Chondrocyte (in vitro differentiated cells): ENCODE results near the gene PLP2. TPM values are rescaled to one million over a fixed set of nuclear protein-coding genes. Genes with fewer than 3 reads are reported as not detected.

Experiments
- DNase-seq: peaks from one replicate; pipeline ENCODE4 v3.0.0; 2021; ENCODE audit warnings: mixed read lengths, low spot score
- H3K27ac Mint-ChIP-seq: one replicate; pipeline ENCODE4 v1.8.0; 2021; ENCODE audit warnings: mild to moderate bottlenecking, moderate library complexity, mixed read lengths; ENCODE audit not compliant: unreplicated experiment
- H3K27me3 Mint-ChIP-seq: 2 replicates; pipeline ENCODE4 v1.8.0; 2021; ENCODE audit warnings: low read depth, mixed read lengths
- H3K36me3 Mint-ChIP-seq: 2 replicates; pipeline ENCODE4 v1.8.0; 2021; ENCODE audit warnings: low read depth, mixed read lengths
- H3K4me1 Mint-ChIP-seq: 2 replicates; pipeline ENCODE4 v1.8.0; 2021; ENCODE audit warnings: low read depth, mild to moderate bottlenecking, mixed read lengths
- H3K4me3 Mint-ChIP-seq: one replicate; pipeline ENCODE4 v1.8.0; 2021; ENCODE audit warnings: mild to moderate bottlenecking, moderate library complexity, mixed read lengths; ENCODE audit not compliant: unreplicated experiment
- H3K9me3 Mint-ChIP-seq: 2 replicates; pipeline ENCODE4 v1.8.0; 2021; ENCODE audit warnings: low read depth, mixed read lengths
- total RNA-seq: library from RNA; stranded (reverse); gene quantifications from 3 replicates; pipeline ENCODE4 v1.2.1, GENCODE V29; 2021
- TF ChIP-seq, protein P1 (sequence below): fragments of 200-600 bp; sonication (generic); IDR thresholded peaks from 2 replicates; pipeline ENCODE4 v1.5.0; 2021; ENCODE audit warnings: antibody characterized with exemption, mild to moderate bottlenecking, moderate library complexity

PLP2 gene
- total RNA-seq, 1 donor from 2014 or later: 187 TPM

DNA sequence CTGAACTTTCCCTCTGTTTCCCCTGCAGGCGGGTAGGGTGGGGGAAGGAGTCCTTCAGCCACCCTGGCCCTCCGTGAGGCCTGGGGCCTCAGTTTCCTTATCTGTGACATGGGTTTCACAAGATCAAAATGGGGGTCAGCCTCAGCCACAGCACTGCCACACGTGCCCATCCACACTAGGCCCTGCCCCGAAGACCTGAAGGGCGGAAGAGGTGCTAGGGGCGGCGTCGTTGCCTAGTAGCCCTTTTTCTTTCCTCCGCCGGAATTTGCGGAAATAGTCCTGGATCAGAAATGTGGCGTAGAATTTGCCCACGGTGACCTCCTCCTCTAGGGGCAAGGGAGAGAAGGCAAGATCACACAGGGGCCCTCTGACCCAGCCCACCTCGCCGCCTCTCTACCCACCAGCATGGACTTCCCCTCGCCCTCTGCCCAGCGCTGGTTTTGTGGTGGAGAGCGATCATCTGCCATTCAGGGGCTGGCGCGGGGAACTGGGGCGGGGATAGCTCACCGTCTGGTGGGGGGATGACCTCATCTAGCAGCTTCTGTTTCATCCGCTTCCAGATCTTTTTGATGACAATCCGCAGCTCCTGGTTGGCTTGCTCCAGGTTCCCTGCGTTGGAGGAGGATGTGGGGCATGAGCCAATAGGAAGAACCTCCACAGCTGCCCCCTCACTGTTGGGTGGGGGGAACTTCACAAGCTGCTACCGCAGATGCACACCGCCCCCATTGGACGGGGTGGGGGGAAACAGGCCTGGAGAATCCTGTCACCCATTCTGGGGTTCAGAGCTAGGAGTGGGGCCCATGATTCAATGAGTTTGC, 37.9 kb downstream of the PLP2 start:
- Mint-ChIP-seq H3K4me1 (no peaks in the 10 kb centered on the region), H3K27me3 (no peaks in the 10 kb centered on the region), H3K27ac (no peak overlapping the region), H3K36me3 (no peaks in the 10 kb centered on the region), H3K4me3 (no peak overlapping the region), H3K9me3 (peaks cover 13% of the 10 kb centered on the region)
- DNase-seq: peak; percentile 65
- TF ChIP-seq, protein P1, sequence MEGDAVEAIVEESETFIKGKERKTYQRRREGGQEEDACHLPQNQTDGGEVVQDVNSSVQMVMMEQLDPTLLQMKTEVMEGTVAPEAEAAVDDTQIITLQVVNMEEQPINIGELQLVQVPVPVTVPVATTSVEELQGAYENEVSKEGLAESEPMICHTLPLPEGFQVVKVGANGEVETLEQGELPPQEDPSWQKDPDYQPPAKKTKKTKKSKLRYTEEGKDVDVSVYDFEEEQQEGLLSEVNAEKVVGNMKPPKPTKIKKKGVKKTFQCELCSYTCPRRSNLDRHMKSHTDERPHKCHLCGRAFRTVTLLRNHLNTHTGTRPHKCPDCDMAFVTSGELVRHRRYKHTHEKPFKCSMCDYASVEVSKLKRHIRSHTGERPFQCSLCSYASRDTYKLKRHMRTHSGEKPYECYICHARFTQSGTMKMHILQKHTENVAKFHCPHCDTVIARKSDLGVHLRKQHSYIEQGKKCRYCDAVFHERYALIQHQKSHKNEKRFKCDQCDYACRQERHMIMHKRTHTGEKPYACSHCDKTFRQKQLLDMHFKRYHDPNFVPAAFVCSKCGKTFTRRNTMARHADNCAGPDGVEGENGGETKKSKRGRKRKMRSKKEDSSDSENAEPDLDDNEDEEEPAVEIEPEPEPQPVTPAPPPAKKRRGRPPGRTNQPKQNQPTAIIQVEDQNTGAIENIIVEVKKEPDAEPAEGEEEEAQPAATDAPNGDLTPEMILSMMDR: no peak

DNA sequence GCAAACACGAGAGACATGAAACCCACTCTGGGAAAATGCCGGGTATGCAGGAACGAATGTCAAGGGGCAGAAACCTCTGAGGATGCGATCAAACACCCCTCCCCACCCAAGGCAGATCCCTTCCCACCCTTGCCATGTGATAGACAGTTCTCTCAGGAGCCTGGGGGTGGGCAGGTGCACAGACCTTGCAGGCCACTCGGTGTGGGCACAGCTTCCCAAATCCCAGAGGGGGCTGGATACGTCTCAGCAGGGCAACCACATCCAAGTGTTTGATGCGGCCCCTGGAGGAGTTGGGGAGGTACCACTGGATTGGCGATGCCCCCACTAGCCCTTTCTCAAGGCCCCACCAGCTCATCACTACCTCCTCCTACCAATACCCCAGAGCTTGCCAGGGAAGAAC, 38.7 kb downstream of the PLP2 start:
- no peaks in the 10 kb centered on the region for H3K36me3 Mint-ChIP-seq
- peak; percentile 65 for DNase-seq
- peaks cover 18% of the 10 kb centered on the region for H3K9me3 Mint-ChIP-seq

DNA sequence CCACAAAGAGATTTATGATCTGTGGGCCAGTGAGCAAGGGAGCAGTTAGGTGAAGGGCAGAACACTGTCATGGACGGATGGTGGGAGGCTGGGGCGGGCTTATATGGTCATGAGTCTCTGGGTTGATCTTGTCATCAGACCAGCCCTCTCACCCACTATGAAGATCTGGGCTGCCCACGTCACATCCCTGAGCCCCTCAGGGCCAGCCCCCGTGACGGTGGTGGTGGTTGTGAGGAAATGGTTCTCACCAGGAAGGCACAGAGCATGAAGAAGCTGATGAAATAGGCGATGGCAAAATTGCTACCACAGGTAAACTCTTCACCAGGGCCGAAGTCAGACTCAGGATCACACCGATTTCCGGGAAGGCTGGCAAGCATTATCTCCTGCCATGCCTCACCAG, 39.4 kb downstream of the PLP2 start:
- H3K4me1 Mint-ChIP-seq: no peaks in the 10 kb centered on the region
- peaks cover 18% of the 10 kb centered on the region for H3K9me3 Mint-ChIP-seq
- no peaks in the 10 kb centered on the region for H3K27me3 Mint-ChIP-seq
- H3K4me3 Mint-ChIP-seq: no peak overlapping the region
- no peaks in the 10 kb centered on the region for H3K36me3 Mint-ChIP-seq
- peak; percentile 57 for DNase-seq
- TF ChIP-seq, protein P1: no peak
- no peak overlapping the region for H3K27ac Mint-ChIP-seq

More for the DNA sequence above, 38.7 kb downstream of the PLP2 start:
- TF ChIP-seq, protein P1: no peak
- no peak overlapping the region for H3K4me3 Mint-ChIP-seq
- no peaks in the 10 kb centered on the region for H3K4me1 Mint-ChIP-seq
- H3K27me3 Mint-ChIP-seq: no peaks in the 10 kb centered on the region
- H3K27ac Mint-ChIP-seq: no peak overlapping the region

DNA sequence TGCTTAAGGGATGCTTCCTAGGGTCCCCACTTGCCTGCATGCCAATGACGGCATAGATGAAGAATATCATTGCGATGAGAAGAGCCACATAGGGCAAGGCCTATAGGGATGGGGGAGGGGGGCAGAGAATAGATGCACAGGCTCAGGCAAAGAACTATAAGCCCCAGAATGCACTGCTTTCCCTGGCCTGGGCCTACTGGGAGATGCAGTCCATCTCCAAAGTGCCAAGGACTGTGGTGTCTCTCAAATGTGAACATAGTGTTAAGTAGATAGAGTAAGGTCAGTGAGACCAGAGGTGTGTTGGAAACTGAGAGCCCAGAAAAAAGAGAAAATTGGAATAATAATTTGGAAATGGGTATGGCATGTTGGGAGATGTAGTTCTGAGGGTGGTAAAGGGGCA, 40.5 kb downstream of the PLP2 start:
- Mint-ChIP-seq H3K27ac (no peak overlapping the region), H3K27me3 (peaks cover 1% of the 10 kb centered on the region), H3K4me3 (no peak overlapping the region), H3K4me1 (no peaks in the 10 kb centered on the region), H3K36me3 (no peaks in the 10 kb centered on the region), H3K9me3 (peaks cover 18% of the 10 kb centered on the region)
- TF ChIP-seq, protein P1: no peak
- no peak for DNase-seq

DNA sequence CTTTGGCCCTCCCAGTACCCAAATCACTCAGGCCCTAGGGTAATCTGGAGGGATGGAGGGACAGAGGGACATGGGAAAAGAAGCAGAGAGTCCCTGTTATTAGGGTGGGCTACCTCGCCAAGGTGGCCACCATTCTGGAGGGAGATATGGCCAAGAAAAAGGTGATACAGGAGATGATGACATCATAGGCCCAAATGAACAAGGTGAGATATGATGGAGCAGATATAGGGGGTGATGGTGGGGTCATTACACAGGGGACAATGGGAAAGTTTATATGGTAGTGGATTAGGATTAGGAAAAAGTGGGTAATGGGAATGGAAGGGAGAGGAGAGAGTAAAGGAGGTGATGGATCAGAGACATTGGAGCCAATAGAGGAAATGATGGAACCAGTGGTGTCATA, 41.2 kb downstream of the PLP2 start:
- peaks cover 1% of the 10 kb centered on the region for H3K27me3 Mint-ChIP-seq
- no peak for DNase-seq
- peaks cover 18% of the 10 kb centered on the region for H3K9me3 Mint-ChIP-seq
- no peaks in the 10 kb centered on the region for H3K4me1 Mint-ChIP-seq
- H3K36me3 Mint-ChIP-seq: no peaks in the 10 kb centered on the region
- no peak overlapping the region for H3K4me3 Mint-ChIP-seq
- TF ChIP-seq, protein P1: no peak
- no peak overlapping the region for H3K27ac Mint-ChIP-seq
